IPS-15b (cell line): Measurements from ENCODE around the gene NCOA1.
"Not testable (repeated sequence)": the region's sequence is repeated elsewhere in the genome, so short reads cannot be mapped to it uniquely, and the experiment has no call there.

ENCODE experiments used
- H3K27me3 ChIP-seq: one replicate; pipeline ENCODE4 v1.6.1; 2013; ENCODE audit warnings: low read length; ENCODE audit not compliant: control insufficient read depth, insufficient read depth
- H3K36me3 ChIP-seq: one replicate; pipeline ENCODE4 v1.6.1; 2013; ENCODE audit warnings: low read length; ENCODE audit not compliant: control insufficient read depth, insufficient read depth
- H3K4me1 ChIP-seq: one replicate; pipeline ENCODE4 v1.6.1; 2013; ENCODE audit warnings: mild to moderate bottlenecking, low read length; ENCODE audit not compliant: control insufficient read depth, insufficient read depth
- H3K4me3 ChIP-seq: one replicate; pipeline ENCODE4 v1.5.1; 2013; ENCODE audit warnings: low read depth, low read length
- H3K9ac ChIP-seq: one replicate; pipeline ENCODE4 v1.6.1; 2013; ENCODE audit warnings: low read depth, mild to moderate bottlenecking, low read length
- H3K9me3 ChIP-seq: one replicate; pipeline ENCODE4 v1.6.1; 2013; ENCODE audit warnings: mild to moderate bottlenecking, low read length; ENCODE audit not compliant: control insufficient read depth, insufficient read depth

NCOA1 gene

DNA sequence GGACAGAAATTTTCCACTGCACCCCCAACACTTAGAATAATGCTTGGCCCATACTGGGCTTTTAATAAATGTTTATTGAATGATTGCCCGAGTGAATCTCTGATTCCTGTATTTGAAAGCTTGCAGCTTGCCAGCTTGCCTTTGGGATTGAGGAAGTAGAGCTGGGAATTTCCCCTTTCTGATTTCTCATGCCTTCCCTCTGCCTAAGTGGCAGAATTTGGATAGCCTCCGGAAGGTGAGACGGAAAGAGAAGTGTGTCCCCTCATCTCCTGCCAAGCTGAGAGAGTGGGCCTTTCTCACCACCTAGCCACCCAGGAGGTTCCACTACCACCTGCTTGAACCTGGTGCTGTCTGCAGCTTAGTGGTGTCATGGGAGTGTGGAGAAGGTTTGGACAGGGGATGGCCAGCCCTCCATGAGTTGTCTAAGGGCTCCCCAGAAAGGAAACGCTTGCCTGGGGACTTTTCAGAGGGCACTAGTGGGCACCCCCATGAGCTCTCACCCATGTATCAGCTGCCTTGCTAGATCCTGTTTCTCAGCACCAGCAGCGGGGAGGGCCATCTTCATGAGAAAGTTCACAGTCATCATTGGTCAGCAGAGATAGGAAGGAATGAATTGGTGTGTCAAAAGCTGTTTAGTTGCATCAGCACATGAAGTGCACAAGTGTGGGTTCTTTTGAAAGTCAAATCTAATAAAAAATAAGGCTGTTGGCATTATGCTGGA, 8.6 kb upstream of the NCOA1 start:
- no peaks in the 10 kb centered on the region for H3K9me3 ChIP-seq
- H3K36me3 ChIP-seq, result no peaks in the 10 kb centered on the region
- no peaks in the 10 kb centered on the region for H3K4me1 ChIP-seq
- H3K9ac ChIP-seq, result no peak overlapping the region
- H3K27me3 ChIP-seq, result no peaks in the 10 kb centered on the region
- no peak overlapping the region for H3K4me3 ChIP-seq

DNA sequence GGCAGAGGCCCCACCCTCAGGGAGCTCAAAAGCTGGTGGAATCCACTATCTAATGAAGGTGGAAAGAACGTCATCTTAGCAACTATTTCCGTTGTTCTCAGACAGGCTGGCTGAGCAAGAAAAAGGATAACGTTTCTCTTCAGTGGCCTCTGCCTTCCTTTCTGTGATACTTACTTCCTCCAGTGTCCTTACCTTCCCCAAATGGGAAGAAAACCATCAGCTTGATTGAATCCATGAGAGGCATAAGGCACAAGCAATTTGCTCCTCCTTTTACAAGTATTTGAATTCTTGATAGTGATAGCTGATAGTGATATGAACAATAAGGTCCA, 8.1 kb upstream of the NCOA1 start:
- Histone ChIP-seq H3K9ac (no peak overlapping the region), H3K36me3 (no peaks in the 10 kb centered on the region), H3K4me1 (no peaks in the 10 kb centered on the region), H3K27me3 (no peaks in the 10 kb centered on the region), H3K4me3 (no peak overlapping the region), H3K9me3 (no peaks in the 10 kb centered on the region)

DNA sequence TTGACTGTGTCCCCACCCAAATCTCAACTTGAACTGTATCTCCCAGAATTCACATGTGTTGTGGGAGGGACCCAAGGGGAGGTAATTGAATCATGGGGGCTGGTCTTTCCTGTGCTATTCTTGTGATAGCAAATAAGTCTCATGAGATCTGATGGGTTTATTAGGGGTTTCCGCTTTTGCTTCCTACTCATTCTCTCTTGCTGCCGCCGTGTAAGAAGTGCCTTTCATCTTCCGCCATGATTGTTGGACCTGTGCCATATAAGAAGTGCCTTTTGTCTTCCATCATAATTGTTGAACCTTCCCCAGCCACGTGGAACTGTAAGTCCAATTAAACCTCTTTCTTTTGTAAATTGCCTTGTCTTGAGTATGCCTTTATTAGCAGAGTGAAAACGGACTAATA, 6.4 kb upstream of the NCOA1 start:
- H3K4me1 ChIP-seq, H3K27me3 ChIP-seq, H3K9me3 ChIP-seq, H3K4me3 ChIP-seq, H3K9ac ChIP-seq, H3K36me3 ChIP-seq: not testable (repeated sequence)

- Histone ChIP-seq H3K27me3 (no peaks in the 10 kb centered on the region), H3K9ac (no peak overlapping the region), H3K4me1 (peaks cover 3% of the 10 kb centered on the region), H3K4me3 (no peak overlapping the region), H3K9me3 (no peaks in the 10 kb centered on the region), H3K36me3 (no peaks in the 10 kb centered on the region)
Observed at GRCh38 chr2:24485197-24485596, 5.9 kb upstream of the NCOA1 start.

DNA sequence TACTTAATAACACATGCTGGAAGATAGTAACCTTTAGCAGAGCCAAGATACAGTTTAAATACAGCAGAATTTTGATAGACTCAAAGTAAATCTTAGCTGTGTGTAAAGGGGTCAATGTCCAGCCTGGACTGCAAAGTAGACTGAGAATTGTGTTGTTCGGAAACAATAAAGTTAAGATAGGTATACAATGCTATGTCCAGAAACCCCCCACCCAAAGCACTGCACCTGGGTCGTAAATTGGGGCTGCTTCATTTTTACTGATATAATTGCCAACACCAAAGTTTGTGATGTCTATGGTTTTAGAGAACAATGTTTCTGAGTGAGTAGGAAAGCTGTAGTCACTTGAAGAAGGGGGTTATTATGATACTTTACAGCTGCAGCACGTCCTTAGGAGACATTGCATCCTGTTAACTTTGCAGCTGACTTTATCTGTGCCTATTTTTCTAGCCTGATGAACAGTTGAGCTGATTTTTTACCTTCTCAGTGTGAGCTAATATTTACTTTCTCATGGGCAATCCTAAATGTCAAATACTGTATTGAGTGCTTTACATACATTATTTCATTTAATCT, 4.3 kb upstream of the NCOA1 start:
- Histone ChIP-seq H3K36me3 (no peaks in the 10 kb centered on the region), H3K27me3 (no peaks in the 10 kb centered on the region), H3K9me3 (no peaks in the 10 kb centered on the region), H3K9ac (no peak overlapping the region), H3K4me1 (peaks cover 3% of the 10 kb centered on the region), H3K4me3 (no peak overlapping the region)

GRCh38 chr2:24489465-24490180, 1.4 kb upstream of the NCOA1 start:
- Histone ChIP-seq H3K36me3 (no peaks in the 10 kb centered on the region), H3K27me3 (peaks cover 22% of the 10 kb centered on the region), H3K4me3 (peak overlapping the region; percentile 60), H3K4me1 (peaks cover 7% of the 10 kb centered on the region), H3K9ac (no peak overlapping the region), H3K9me3 (no peaks in the 10 kb centered on the region)

DNA sequence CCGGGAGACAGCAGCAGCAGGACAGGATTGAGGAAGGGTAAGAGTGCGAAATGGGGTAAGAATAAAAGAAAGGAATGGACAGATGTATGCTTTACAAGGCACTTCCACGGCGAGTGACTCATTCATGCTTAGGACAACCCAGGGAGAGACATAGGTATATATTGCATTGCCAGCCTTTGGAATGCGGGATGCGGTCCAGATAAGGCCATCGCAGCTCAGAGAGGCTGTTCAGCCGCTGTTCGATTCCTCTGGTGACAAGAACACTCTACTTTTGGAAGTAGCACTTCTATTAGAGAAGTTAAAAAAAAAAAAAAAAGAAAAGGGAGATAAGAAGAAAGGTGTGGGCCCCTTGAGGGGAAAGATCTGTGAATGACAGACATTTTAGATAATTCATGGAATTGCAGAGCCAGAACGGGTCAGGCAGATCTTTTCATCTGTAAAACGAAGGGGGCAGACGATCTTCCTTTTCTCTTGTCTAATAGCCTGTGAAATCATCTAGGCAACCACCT, 819 bp upstream of the NCOA1 start:
- H3K27me3 ChIP-seq, result peaks cover 22% of the 10 kb centered on the region
- no peaks in the 10 kb centered on the region for H3K9me3 ChIP-seq
- peak overlapping the region; percentile 60 for H3K4me3 ChIP-seq
- H3K4me1 ChIP-seq, result peaks cover 7% of the 10 kb centered on the region
- H3K9ac ChIP-seq, result no peak overlapping the region
- no peaks in the 10 kb centered on the region for H3K36me3 ChIP-seq

DNA sequence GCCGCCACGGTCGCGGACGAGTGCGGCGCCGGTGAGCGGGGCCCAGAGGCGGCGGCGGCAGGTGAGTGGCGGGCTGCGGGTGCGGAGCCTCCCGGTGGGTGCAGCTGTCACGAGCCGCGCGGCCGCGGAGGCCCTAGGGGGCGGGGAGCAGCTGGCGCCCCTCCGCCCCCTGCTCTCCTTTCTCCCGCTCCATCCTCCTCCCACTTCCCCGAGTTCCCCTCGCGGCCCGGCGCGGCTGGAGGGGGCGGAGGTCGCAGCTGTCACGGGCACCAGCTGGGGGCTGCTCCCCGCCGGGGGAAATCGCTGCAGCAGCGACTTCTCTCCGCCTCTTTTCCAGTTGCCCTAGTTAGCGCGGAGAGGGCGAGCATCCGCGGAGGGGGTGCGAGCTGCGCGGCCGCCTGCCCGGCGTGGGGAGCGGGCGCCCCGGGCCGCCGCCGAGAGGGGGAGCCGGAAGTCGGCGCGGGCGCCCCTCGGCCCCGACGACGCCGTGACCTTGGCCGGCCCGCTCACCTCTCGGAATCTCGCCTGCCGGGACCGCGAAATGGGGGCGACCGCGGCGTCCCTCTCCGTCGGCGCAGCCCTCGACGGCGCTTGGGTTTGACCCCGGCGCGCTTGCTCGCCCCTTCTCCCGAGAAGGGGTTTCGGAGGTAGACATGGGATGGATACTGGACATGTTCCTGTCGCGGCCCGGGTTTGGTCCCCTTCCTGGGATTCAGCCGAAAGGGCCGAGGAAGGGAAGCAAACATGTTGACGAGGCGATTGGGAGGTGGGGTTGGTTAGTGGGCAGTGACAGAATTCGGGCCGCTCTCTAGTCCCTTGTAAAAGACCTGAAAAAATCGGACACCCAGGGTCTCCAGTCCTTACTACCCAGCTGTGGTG, 727 bp downstream of the NCOA1 start:
- Histone ChIP-seq H3K4me1 (peaks cover 7% of the 10 kb centered on the region), H3K36me3 (no peaks in the 10 kb centered on the region), H3K4me3 (peak overlapping the region; percentile 72), H3K9me3 (no peaks in the 10 kb centered on the region), H3K9ac (no peak overlapping the region), H3K27me3 (peaks cover 22% of the 10 kb centered on the region)

DNA sequence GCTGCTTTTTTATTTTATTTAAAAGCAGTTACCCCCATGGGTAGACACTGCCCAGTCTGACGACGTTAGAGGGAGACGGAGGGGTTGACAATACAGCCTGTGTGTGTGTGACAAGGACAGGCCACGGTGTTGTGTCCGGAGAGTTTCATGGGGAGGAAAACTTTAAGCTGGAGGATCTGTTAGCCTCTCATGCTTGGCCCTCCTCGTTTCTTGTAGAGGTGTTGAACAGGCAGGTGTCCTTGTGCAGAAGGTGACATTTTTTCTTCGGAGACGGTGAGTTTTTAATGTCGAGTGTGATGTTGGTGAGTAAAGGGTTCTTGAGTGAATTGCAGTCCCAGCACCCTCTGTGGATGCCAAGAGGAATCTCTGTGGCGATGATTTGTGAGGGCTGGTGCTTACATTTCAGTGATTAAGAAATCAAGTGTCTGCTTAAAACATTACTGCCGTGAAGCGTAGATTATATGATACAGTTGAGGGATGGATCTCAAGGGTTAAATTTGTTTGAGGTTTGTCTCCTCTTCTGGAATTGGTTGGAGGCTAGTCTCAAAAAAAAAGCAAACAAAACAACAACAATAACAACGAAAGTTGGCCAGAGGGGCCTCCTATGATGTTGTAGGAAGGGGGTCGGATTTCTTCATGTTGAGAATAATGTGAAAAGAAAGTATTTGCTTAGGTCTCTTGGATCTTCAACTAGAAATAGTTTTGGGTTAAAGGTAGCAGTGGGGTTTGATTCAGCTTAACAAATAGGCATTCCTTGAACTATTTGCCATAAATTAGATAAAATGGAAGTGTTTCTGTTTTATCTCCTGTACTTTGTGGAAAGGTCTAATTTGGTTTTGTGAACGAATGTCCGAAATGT, 1.6 kb downstream of the NCOA1 start:
- H3K4me1 ChIP-seq, result peaks cover 7% of the 10 kb centered on the region

GRCh38 chr2:24493713-24494112, 2.7 kb downstream of the NCOA1 start:
- H3K36me3 ChIP-seq, result no peaks in the 10 kb centered on the region
- H3K4me3 ChIP-seq, result no peak overlapping the region
- peaks cover 22% of the 10 kb centered on the region for H3K27me3 ChIP-seq
- H3K9me3 ChIP-seq, result no peaks in the 10 kb centered on the region
- H3K9ac ChIP-seq, result no peak overlapping the region
- peaks cover 7% of the 10 kb centered on the region for H3K4me1 ChIP-seq

More for the DNA sequence above, 1.6 kb downstream of the NCOA1 start:
- no peak overlapping the region for H3K9ac ChIP-seq
- H3K27me3 ChIP-seq, result peaks cover 22% of the 10 kb centered on the region
- H3K36me3 ChIP-seq, result no peaks in the 10 kb centered on the region
- no peaks in the 10 kb centered on the region for H3K9me3 ChIP-seq
- H3K4me3 ChIP-seq, result peak overlapping the region; percentile 72

DNA sequence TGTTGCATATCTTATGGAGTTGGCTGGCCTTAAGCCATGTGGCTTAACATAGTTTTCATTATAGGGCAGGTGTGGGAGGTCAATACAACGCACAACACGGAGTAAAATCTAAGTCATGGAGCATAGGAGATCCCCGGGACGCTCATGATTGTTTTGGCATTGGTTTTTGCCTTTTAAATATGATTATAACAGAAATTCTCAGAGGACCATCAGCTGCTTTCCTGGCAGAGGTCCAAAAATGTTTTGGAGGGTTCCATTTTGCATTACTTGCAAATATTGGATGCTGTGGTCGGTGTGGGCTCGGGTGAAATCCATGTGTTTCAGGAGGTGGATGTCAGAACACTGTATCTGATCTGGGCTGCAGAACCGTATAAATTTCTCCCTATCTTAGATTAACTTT, 3.4 kb downstream of the NCOA1 start:
- Histone ChIP-seq H3K4me3 (no peak overlapping the region), H3K27me3 (peaks cover 22% of the 10 kb centered on the region), H3K4me1 (peaks cover 5% of the 10 kb centered on the region), H3K9me3 (no peaks in the 10 kb centered on the region), H3K36me3 (no peaks in the 10 kb centered on the region), H3K9ac (no peak overlapping the region)
